Amniotic epithelial cell (primary cell): ENCODE measurements around the gene FAM53B.
A peak's percentile ranks its signal among the peaks of the same experiment; 100 is the strongest.

Experiments
- DNase-seq: peaks from one replicate; pipeline ENCODE4 v3.0.0-alpha.2; 2010; ENCODE audit warnings: low read depth

The FAM53B gene

DNA sequence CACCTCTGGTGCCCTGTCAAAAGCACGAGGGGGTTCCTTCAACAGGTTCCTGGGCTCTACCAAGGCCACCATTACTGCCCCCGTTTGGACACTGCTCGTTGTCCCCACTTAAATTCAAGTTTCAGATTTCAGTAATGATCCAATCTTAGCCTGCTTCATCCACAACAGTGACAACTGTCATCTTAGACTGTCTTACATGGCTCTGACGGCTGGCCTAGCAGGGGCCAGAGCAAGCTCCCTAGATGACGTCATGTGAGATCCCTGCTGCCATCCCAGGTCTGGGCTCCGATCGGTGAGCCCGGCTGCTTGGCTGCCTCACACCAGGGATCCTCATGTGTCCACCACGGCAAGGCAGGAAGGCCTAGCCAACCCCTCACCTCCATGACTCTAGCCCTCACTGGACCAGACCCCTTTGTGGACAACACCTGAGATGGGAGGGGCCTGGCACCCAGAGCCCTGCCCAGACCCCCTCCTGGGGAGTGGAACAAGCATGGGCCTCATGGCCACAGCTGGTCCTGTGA lies 82.5 kb downstream of the FAM53B start:
- DNase-seq = no peak

GRCh38 chr10:124660404-124661125 lies 83.6 kb downstream of the FAM53B start:
- no peak for DNase-seq

- no peak for DNase-seq
Measured at GRCh38 chr10:124659380-124659779, 84.8 kb downstream of the FAM53B start.

DNA sequence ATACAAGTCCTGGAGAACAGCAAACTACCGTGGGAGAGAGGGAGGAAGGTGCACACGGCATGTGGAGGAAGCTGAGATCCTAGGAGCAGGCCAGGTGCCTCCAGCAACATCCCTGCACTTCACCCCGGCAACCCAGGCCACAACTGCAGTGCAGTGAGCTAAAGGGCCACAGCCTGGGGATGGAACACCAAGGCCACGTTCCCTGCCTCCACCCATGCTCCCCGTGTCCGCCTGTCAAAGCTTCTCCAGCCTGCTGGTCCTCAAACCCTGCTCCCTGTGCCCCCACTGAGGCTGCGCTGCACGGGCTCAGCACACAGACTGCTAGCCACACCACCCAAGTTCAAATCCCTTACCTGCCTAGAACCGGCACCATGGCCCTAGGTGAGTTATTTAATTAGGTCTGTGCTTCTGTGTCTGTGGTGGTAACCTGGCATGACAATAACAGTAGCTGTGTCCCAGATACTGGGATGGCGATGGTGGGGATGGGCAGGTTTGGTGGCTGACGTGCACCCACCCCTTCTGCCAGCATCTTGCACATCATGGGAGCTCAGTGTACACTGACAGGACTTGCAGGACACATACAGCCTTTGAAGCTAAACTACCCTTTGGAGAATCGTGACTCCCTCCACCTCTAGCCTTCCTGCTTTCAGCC lies 85.5 kb downstream of the FAM53B start:
- no peak for DNase-seq

DNA sequence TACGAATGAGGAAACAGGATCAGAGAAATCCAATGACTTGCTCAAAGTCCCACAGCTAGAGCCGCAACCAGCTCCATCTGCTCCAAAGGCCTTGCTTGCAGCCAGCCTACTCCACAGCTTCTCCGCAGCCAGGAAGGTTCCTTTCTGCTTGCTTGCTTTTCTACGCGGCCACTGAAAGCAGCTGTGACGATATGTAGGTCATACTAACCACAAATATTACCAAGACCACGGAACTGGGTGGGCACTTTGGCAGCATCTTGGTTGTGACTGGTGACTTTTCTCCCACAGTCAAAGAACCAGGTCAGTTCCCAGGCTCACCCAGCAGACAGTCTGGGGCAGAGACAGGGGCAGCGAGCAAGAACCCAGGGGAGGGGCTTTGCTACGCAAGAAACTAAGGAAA lies 86.4 kb downstream of the FAM53B start:
- peak; percentile 82 for DNase-seq

GRCh38 chr10:124656541-124656940 lies 87.6 kb downstream of the FAM53B start:
- no peak for DNase-seq

- no peak for DNase-seq
Measured at GRCh38 chr10:124656113-124656490, 88.1 kb downstream of the FAM53B start.

DNA sequence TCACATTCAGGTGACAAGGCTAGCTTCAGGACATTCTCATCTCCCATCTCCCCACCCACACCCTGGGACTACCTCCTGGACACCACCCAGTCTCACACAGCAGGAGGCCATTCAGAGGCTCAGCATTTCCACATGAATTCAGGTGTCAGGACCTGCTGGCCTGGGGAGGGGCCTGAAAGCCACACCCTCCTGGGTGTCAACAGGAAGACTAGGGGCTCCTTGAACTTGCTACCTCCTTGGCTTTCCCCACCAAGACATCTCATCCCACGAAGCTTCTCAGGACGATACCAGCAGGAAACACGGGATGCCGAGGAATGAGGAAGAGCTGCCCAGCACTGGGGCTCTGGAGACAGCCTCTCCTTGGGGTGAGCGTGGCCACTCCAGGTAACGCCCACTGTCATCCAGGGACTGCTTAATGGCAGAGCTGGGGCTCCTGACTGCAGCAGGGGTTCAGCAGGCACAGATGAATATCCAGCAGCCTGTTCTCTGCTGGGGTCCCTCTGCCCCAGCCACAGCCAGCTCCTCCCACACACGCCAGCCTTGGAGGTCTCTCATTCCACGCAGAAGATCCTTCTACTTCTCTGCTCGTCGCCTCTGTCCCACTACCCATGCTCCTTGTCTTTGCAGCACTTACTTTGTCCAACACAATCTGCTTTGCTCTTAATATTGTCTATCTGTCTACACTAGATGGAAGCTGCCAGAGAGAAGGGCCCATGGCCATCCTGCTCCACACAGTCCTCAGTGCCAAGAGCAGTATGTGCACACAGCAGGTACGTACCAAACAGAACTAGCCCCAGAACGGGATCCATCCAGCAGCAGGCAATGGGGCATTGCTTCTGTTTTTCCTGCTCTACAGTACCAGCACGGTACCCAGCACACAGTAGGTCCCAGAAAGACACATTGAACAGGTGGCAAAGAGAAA lies 88.7 kb downstream of the FAM53B start:
- DNase-seq = no peak

GRCh38 chr10:124654686-124655085 lies 89.5 kb downstream of the FAM53B start:
- DNase-seq = no peak

- no peak for DNase-seq
Measured at GRCh38 chr10:124653811-124654651, 90.1 kb downstream of the FAM53B start.

DNA sequence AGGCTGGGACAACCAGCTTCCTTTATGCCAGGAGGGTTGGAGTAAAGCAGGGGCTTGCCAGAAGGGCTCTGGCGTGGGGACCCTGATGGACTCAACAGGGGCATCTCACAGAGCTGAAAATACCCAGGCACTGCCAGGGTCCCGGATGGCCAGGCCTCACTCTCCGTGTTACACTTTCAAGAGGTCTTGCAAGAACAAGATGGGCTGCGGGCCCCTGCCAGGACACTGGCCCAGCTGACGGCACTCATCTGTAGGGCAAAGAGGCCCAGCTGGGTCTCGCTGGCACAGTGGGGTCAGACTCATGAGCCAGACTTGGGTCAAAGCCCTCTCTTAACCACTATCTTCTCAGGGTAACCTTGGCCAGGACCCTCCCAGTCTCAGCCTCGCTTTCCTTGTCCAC lies 90.9 kb downstream of the FAM53B start:
- DNase-seq = no peak

DNA sequence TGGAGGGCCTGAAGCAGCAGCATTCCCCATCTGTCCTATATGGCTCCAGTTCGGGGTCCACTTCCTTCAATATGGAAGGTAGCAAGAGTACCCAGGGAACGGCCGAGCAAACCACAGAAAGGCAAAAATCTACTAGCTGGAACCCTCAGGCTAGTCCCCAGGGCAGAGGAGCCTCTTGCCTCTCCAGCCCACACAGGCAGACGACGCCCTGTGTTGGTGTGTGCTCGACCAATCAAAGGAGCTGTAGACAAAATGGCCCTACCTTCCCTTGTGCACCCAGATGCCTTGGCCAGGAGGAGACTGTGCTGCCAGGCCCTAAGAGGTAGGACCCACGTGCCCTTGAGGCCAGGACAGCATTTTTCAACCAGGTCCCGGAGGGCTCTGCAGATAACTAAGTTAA lies 91.5 kb downstream of the FAM53B start:
- no peak for DNase-seq

DNA sequence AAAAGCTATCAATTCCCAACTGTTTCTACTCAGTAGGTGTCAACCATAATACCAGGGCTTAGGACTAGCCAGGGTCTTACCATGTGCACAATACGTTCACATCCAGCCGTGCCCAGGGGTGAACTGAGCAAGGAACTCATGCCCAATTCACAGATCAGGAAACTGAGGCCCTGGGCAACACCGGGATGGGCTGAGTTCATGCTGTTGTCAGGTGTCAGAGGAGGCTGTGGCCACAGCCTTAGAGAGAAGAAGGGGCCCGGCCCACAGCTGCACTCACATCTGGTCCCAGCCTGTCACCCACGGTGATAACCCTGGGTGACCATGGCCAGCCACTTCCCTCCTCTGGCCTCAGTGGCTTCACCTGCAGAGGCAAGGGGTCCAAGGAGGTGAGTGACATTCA lies 92.0 kb downstream of the FAM53B start:
- DNase-seq = no peak

DNA sequence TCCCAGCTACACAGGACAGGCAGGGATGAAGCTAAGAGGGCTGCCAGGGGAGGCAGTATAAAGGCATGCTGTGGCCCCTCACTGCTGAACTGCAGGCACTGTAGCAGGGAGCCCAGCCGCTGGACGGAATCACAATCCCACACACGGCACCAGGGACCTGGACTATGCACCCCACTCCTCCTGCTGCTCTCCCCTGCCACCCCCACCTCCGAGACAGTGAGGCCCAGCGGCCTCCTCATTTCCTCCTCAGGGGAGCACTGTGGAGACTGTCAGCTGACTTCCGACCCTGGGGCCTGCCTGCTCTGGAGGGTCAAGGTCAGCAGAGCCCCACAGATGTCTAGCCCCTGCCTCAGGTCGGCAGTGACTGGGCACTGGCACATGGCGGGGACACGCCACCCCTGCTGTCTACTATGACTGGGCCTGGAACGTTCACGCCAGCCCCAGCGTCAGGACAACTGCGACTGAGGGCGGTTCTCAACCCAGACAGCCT lies 92.7 kb downstream of the FAM53B start:
- no peak for DNase-seq

DNA sequence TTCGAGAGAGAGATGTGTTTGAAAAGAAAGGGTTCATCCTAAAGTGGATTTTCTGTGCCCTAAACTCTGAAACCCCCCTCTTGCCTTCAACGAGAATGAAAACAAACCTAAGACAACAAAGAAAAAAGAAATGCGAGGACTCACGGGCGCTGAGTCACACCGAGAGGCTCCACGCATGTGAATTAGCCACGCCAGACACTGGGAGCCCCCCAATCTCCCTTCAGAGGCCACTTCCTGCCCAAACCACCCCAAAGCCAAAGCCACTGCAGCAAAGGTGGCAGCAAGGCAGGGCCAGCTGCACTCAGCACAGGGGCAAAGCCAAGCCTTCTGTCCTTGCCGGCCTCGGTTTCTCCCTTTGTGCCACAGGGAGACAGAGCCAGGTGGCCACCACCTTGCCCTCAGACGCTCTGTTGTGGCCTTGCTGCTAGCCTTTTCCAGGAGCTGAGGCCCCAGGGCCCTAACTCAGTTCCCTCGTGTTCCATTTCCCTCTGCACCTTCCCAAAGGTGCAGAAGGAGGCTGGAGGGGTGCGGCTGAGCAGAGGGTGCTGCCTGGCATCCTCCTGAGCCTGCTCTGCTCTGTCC lies 93.3 kb downstream of the FAM53B start:
- no peak for DNase-seq

DNA sequence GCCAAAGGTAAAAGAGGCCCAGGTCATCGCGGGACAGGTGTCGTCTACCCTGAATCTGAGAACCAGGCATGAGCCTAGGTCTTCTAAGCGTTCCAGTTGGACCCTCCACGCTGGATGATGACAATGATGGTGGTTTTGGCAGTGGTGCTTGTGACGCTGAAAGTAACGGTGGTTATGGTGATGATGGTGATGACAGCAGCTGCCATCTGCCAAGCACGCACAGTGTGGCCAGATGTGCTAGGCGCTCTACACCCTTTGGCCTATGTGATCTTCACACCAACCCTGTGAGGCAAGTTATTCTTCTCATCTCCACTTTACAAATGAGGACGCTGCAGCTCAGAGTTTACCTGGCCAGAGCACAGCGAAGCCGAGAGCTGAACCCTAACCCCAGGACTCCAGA lies 93.9 kb downstream of the FAM53B start:
- DNase-seq = no peak

GRCh38 chr10:124649214-124649613 lies 95.0 kb downstream of the FAM53B start:
- peak; percentile 46 for DNase-seq

DNA sequence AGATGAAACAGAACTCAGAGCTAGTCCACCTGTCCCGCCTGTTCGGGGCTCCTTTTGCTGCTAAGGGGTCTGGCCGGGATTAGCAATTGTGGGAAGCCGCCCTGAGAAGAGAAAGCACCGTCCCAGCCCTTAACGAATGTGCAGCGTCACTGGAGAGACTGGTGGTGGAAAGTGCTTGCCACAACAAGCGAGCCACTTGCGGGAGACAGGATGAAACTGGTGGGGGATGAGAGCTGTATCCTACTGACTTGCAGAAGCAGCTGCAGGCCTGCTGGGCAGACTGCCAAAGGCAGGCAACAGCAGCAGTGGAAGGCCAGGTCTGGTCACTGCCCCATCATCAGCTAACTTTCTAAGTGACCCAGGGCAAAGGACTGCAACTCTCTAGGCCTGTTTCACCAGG lies 95.4 kb downstream of the FAM53B start:
- peak; percentile 89 for DNase-seq

DNA sequence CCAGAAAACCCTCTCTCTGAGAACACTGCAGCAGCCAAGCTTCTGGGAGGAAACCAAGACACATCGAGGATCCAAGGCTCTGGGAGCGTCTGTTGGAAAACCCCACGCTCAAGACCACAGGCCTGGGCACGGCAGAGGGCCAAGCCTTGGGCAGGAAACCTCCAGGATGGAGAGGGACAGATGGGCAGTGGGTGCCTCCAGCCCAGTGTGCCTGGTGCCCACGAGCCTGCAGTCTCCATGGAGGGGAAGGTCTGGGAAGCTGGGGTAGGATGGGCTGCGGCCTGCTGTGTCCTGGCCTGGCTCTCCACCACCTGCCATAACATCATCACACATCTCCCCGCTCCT lies 96.1 kb downstream of the FAM53B start:
- no peak for DNase-seq

DNA sequence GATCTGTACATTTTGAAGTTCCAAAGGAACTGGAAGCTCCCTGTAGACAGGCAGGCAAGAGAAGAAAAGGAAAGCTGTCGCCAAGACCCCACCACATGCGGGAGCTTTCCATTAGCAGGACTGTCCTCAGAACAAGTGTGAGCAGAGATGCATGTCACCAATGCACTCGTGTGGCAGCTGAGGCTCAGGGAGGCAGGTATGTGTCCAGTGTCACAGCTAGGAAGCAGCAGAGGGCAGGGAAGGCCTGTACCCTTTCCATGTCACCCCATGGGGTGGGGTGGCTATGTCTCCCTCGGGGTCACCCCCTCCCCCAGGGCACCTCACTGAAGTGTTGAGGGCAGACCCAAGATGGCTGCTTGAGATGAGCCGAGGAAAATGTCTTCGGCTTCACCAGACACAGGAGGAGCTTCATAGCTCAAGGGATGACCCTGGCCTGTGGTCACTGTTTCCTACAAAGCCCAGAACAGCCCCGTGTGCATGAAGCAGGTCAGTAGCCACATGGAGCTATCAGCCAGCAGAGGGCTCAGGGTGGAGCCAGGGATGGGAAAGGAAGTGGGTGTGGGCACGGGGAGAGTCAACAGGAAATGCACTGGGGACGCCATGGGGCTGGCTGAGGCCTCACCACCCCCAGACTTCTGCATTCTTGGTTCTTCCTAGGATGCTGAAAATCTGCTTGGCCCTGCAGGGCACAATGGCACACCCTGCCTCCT lies 96.6 kb downstream of the FAM53B start:
- DNase-seq = peak; percentile 65
